ENCODE data around the gene RGMB.

GRCh38 chr5:98784411-98784810 lies 10.9 kb downstream of the RGMB start:
- no peak for TF ChIP-seq CTCF (IDR thresholded peaks at IDR 0.05)
- TF ChIP-seq POLR2A (IDR thresholded peaks at IDR 0.05), result no peak
- no peak for TF ChIP-seq POLR2AphosphoS5 (IDR thresholded peaks at IDR 0.05)
